ENCODE measurements around the gene RABEPK. TPM values are rescaled to one million over a fixed set of nuclear protein-coding genes. Genes with fewer than 3 reads are reported as not detected.
"Not testable (repeated sequence)": the region's sequence is repeated elsewhere in the genome, so short reads cannot be mapped to it uniquely, and the experiment has no call there.

RABEPK gene
- total RNA-seq, 6 experiments from 2014 or later, result 9.4 to 27.4 (median 21.5) TPM

DNA sequence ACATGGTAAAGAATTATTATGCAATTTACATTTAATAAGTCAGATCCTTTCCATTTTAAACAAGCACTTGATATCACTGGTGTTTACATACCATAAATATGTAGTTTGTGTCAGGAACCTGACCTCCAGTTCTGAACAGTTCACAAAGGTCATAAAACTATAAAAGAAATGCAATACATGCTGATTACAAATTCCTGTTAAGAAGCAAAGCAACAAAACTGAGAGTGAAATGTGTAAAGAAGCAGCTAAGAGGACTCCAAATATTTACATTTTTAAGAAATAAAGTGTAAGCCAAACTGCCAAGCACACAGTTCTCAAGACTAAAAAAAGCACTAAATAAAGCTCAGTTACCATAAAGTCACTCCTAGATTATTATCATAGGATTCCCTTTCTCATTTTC is 39.6 kb upstream of the RABEPK start:
- Histone ChIP-seq H3K4me1 (peaks cover 0 to 13% (median 0%) of the 10 kb centered on the region in 4 donors), H3K9me3 (no peaks in the 10 kb centered on the region), H3K27ac (no peak overlapping the region), H3K36me3 (peaks cover 0 to 5% (median 0%) of the 10 kb centered on the region in 4 donors), H3K27me3 (no peaks in the 10 kb centered on the region), H3K4me3 (no peak overlapping the region)
- intact Hi-C loops (cut with DNase I), result no loop called here
- no peak for ATAC-seq
- no peak for DNase-seq
- no peak for TF ChIP-seq POLR2A (IDR thresholded peaks at IDR 0.05)
- TF ChIP-seq, protein P1, sequence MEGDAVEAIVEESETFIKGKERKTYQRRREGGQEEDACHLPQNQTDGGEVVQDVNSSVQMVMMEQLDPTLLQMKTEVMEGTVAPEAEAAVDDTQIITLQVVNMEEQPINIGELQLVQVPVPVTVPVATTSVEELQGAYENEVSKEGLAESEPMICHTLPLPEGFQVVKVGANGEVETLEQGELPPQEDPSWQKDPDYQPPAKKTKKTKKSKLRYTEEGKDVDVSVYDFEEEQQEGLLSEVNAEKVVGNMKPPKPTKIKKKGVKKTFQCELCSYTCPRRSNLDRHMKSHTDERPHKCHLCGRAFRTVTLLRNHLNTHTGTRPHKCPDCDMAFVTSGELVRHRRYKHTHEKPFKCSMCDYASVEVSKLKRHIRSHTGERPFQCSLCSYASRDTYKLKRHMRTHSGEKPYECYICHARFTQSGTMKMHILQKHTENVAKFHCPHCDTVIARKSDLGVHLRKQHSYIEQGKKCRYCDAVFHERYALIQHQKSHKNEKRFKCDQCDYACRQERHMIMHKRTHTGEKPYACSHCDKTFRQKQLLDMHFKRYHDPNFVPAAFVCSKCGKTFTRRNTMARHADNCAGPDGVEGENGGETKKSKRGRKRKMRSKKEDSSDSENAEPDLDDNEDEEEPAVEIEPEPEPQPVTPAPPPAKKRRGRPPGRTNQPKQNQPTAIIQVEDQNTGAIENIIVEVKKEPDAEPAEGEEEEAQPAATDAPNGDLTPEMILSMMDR (IDR thresholded peaks at IDR 0.05), result no peak

DNA sequence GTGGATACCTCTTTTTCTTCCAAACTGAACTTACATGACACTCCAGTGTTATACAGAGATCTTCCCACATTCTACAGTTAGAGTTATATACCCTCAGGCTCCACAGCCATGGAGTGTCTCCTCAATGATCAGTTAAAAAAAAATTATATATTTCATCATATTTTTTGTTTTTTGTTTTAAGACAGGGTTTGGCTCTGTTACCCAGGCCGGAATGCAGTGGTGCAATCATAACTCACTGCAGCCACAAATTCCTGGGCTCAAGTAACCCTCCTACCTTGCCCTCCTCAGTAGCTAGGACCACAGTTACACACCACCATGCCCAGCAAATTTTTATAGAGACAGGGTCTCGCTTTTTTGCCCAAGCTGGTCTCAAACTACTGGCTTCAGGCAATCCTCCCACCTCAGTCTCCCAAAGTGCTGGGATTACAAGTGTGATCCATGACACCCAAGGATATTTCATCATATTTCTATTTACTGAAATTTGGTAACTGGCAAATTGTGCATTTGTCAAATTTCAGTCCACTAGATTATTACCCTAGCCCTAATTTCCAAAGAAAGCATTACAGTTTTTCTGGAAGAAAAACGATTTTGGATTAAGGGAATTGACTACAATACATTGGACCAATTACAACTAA is 38.9 kb upstream of the RABEPK start:
- H3K27ac ChIP-seq, result no peak overlapping the region
- intact Hi-C loops (cut with DNase I), result no loop called here
- peak in 2 of 4 donors; percentile 31 to 34 for ATAC-seq

DNA sequence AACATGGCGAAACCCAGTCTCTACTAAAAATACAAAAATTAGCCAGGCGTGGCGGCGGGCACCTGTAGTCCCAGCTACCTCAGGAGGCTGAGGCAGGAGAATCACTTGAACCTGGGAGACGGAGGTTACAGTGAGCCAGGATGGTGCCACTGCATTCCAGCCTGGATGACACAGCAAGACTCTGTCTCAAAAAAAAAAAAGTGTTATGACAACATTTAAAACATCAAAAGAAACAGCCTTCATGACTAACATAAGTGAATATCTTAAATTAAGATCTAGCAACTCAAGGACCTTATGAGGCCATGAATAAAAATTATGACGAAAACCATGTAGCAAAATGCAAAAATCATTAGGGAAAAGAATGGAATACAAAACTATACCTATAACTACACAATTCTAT is 37.5 kb upstream of the RABEPK start:
- DNase-seq; H3K27me3 ChIP-seq; H3K36me3 ChIP-seq; H3K27ac ChIP-seq; ATAC-seq; H3K4me3 ChIP-seq; H3K9me3 ChIP-seq; intact Hi-C loops (cut with DNase I): not testable (repeated sequence)
- H3K4me1 ChIP-seq, result peaks cover 0 to 13% (median 0%) of the 10 kb centered on the region in 4 donors
- 100% methylated on average over 2 of the region's 6 CpGs for WGBS (ENCODE audit: insufficient coverage, low coverage, low lambda C conversion rate, missing lambda C conversion rate)

More for the DNA sequence above, 38.9 kb upstream of the RABEPK start:
- peaks cover 0 to 5% (median 0%) of the 10 kb centered on the region in 4 donors for H3K36me3 ChIP-seq
- no peaks in the 10 kb centered on the region for H3K27me3 ChIP-seq
- WGBS (ENCODE audit: insufficient coverage, low coverage, low lambda C conversion rate, missing lambda C conversion rate), result 50% methylated on average over 3 of the region's 3 CpGs
- H3K4me1 ChIP-seq, result peaks cover 0 to 13% (median 0%) of the 10 kb centered on the region in 4 donors
- H3K4me3 ChIP-seq, result no peak overlapping the region
- no peak for TF ChIP-seq POLR2A (IDR thresholded peaks at IDR 0.05)
- TF ChIP-seq, protein P1 (IDR thresholded peaks at IDR 0.05), result no peak
- no peaks in the 10 kb centered on the region for H3K9me3 ChIP-seq
- DNase-seq, result no peak

DNA sequence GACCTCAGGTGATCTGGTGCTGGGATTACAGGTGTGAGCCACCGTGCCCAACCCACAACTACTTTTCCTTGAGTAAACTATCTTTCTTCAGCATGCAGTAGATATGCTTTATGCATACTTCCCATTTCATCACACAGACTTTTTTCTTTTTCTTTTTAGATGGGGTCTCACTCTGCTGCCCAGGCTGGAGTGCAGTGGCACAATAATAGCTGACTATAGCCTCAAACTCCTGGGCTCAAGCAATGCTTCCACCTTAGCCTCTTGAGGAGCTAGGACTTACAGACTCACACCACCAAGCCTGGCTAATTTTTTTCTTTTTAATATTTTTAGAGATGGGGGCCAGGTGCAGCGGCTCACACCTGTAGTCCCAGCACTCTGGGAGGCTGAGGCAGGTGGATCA is 33.6 kb upstream of the RABEPK start:
- H3K27ac ChIP-seq, result no peak overlapping the region
- H3K27me3 ChIP-seq, result no peaks in the 10 kb centered on the region
- intact Hi-C loops (cut with DNase I), result no loop called here
- no peak for DNase-seq
- ATAC-seq, result no peak
- H3K4me1 ChIP-seq, result peaks cover 0 to under 1% (median 0%) of the 10 kb centered on the region in 4 donors
- no peaks in the 10 kb centered on the region for H3K9me3 ChIP-seq
- TF ChIP-seq, protein P1 (IDR thresholded peaks at IDR 0.05), result no peak
- no peak for TF ChIP-seq POLR2A (IDR thresholded peaks at IDR 0.05)
- WGBS (ENCODE audit: insufficient coverage, low coverage, low lambda C conversion rate, missing lambda C conversion rate), result 94% methylated on average over 2 of the region's 2 CpGs
- H3K36me3 ChIP-seq, result peaks cover 0 to 17% (median 10%) of the 10 kb centered on the region in 4 donors
- no peak overlapping the region for H3K4me3 ChIP-seq

DNA sequence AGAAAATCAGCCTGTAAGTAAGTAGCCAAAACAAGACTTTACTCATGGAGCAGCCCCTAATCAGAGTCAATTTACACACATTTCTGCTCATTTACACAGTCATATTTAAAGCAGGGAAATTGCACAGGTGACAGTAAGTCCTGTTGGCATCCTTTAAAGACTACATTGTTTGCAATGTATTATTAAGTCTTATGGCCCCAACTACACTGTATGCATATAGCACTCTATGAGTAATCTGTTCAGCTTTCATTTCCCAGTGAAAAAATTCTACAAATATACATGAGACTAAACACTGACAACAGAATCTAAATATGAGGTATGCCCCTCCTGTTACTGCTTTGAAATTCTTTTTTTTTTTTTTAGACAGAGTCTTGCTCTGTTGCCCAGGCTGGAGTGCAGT is 30.4 kb upstream of the RABEPK start:
- no peak for DNase-seq
- TF ChIP-seq, protein P1 (IDR thresholded peaks at IDR 0.05), result no peak
- no peak for TF ChIP-seq POLR2A (IDR thresholded peaks at IDR 0.05)
- no peak overlapping the region for H3K27ac ChIP-seq
- H3K4me3 ChIP-seq, result no peak overlapping the region
- H3K27me3 ChIP-seq, result no peaks in the 10 kb centered on the region
- H3K36me3 ChIP-seq, result peaks cover 0 to 17% (median 10%) of the 10 kb centered on the region in 4 donors
- H3K4me1 ChIP-seq, result peaks cover 0 to 4% (median 0%) of the 10 kb centered on the region in 4 donors
- H3K9me3 ChIP-seq, result no peaks in the 10 kb centered on the region
- intact Hi-C loops (cut with DNase I), result no loop called here
- ATAC-seq, result no peak
